AG04450 (cell line): ENCODE data around the gene PKN2. TPM values are rescaled to one million over a fixed set of nuclear protein-coding genes. Genes with fewer than 3 reads are reported as not detected.

Source experiments
- CTCF ChIA-PET: fragments of 300-600, 350-600 bp; formaldehyde crosslinking; extraction: SDS; loops from one replicate; lab custom pipeline; 2022; ENCODE audit warnings: antibody characterized with exemption, inconsistent platforms; lab: Charles Lee
- POLR2A ChIA-PET: fragments of 350-600 bp; formaldehyde crosslinking; extraction: SDS; loops from one replicate; lab custom pipeline; 2021; ENCODE audit warnings: antibody characterized with exemption, inconsistent platforms; lab: Yijun Ruan, JAX
- DNase-seq: peaks from one replicate; pipeline ENCODE4 v3.0.0-alpha.2; 2011; ENCODE audit warnings: low read depth, low spot score
- H3K27ac ChIP-seq: one replicate; pipeline ENCODE4 v1.5.1; 2012; ENCODE audit warnings: low read depth, low read length, control low read depth
- H3K27me3 ChIP-seq: one replicate; pipeline ENCODE4 v1.6.0; 2012; ENCODE audit warnings: low read length; ENCODE audit not compliant: control insufficient read depth, insufficient read depth
- H3K4me3 ChIP-seq: 2 replicates; pipeline ENCODE4 v1.5.1; 2011; ENCODE audit warnings: mild to moderate bottlenecking, low read depth, low read length, control low read depth
- H3K9me3 ChIP-seq: 2 replicates; pipeline ENCODE4 v1.5.1; 2012; ENCODE audit warnings: low read length; ENCODE audit not compliant: control insufficient read depth, insufficient read depth
- CTCF ChIP-seq: IDR thresholded peaks from 2 replicates; pipeline ENCODE4 v1.5.1; 2011; ENCODE audit warnings: low read depth, low read length, control low read depth, inconsistent platforms
- polyA plus RNA-seq: library from polyadenylated mRNA; depleted of rRNA; stranded (reverse); fragments of >200 nt; gene quantifications from 2 replicates; pipeline ENCODE4 v1.2.3, GENCODE V29; 2011

The PKN2 gene
- polyA plus RNA-seq, 1 experiment: 35.9 TPM

- no peak for DNase-seq
- H3K27me3 ChIP-seq: no peaks in the 10 kb centered on the region
- ChIA-PET CTCF (interaction anchor here (0.7 to 1.3 kb wide), 2 partner anchors 22 to 227 kb away, joined by 4 to 5 read pairs; no protein-coding TSS in a partner anchor), POLR2A (no interaction called here)
- no peaks in the 10 kb centered on the region for H3K9me3 ChIP-seq
- H3K27ac ChIP-seq: no peak overlapping the region
- no peak overlapping the region for H3K4me3 ChIP-seq
- no peak for TF ChIP-seq CTCF
Observed at GRCh38 chr1:88650676-88651418, 33.2 kb upstream of the PKN2 start.

GRCh38 chr1:88655140-88655539 lies 28.9 kb upstream of the PKN2 start:
- Histone ChIP-seq H3K9me3 (no peaks in the 10 kb centered on the region), H3K4me3 (no peak overlapping the region), H3K27ac (no peak overlapping the region), H3K27me3 (peaks cover 3% of the 10 kb centered on the region)
- TF ChIP-seq CTCF: no peak
- POLR2A ChIA-PET: no interaction called here
- DNase-seq: no peak
- CTCF ChIA-PET: interaction anchor here (0.6 to 7.3 kb wide), 25 partner anchors 8 to 1345 kb away, joined by 3 to 131 read pairs (median 3); no protein-coding TSS in a partner anchor

GRCh38 chr1:88655685-88656299 lies 28.3 kb upstream of the PKN2 start:
- Histone ChIP-seq H3K9me3 (no peaks in the 10 kb centered on the region), H3K27me3 (peaks cover 3% of the 10 kb centered on the region), H3K4me3 (no peak overlapping the region), H3K27ac (no peak overlapping the region)
- TF ChIP-seq CTCF: peak; percentile 58
- ChIA-PET CTCF (interaction anchor here (0.6 to 7.3 kb wide), 32 partner anchors 9 to 1346 kb away, joined by 3 to 131 read pairs (median 4); partner anchors contain the start of gene PKN2), POLR2A (no interaction called here)
- DNase-seq: no peak

- no peak for DNase-seq
- H3K27ac ChIP-seq: no peak overlapping the region
- H3K4me3 ChIP-seq: no peak overlapping the region
- ChIA-PET POLR2A (no interaction called here), CTCF (interaction anchor here (7.3 kb wide), 1 partner anchor 218 kb away, joined by 131 read pairs; no protein-coding TSS in a partner anchor)
- TF ChIP-seq CTCF: no peak
- peaks cover 3% of the 10 kb centered on the region for H3K27me3 ChIP-seq
- no peaks in the 10 kb centered on the region for H3K9me3 ChIP-seq
Observed at GRCh38 chr1:88658419-88658818, 25.7 kb upstream of the PKN2 start.

GRCh38 chr1:88659552-88659951 lies 24.5 kb upstream of the PKN2 start:
- H3K27me3 ChIP-seq: peaks cover 3% of the 10 kb centered on the region
- TF ChIP-seq CTCF: no peak
- H3K27ac ChIP-seq: no peak overlapping the region
- DNase-seq: no peak
- CTCF ChIA-PET: interaction anchor here (1.0 to 7.3 kb wide), 2 partner anchors 77 to 217 kb away, joined by 4 to 131 read pairs; no protein-coding TSS in a partner anchor
- no peaks in the 10 kb centered on the region for H3K9me3 ChIP-seq
- H3K4me3 ChIP-seq: no peak overlapping the region
- POLR2A ChIA-PET: no interaction called here
